HCT116 (cell line): Measurements from ENCODE around the gene AP1S1.

Source experiments
- CTCF ChIP-seq, 3 experiments: fragments of 200-600 bp in 1 of 3; sonication (generic) in 1 of 3; IDR thresholded peaks in 2 of 3; conservative IDR thresholded peaks in 1 of 3; 2 replicates each; pipeline ENCODE4 v1.5.1; 2012 to 2017; ENCODE audit warnings: low read depth in 2 of 3, low read length in 2 of 3, antibody characterized with exemption in 1 of 3, borderline replicate concordance in 1 of 3, control low read depth in 1 of 3, mild to moderate bottlenecking in 1 of 3, mixed read lengths in 1 of 3, mixed run types in 1 of 3, moderate library complexity in 1 of 3; ENCODE audit not compliant: insufficient read depth in 1 of 3
- ELF1 ChIP-seq: IDR thresholded peaks from 2 replicates; pipeline ENCODE4 v1.6.1; 2012; ENCODE audit warnings: low read depth, borderline replicate concordance
- POLR2A ChIP-seq: IDR thresholded peaks from 2 replicates; pipeline ENCODE4 v1.7.0; 2011; ENCODE audit warnings: borderline replicate concordance; ENCODE audit not compliant: insufficient read depth, insufficient read length; ENCODE audit errors: extremely low read depth
- TCF7L2 ChIP-seq: IDR thresholded peaks from 2 replicates; pipeline ENCODE4 v1.7.0; 2011; ENCODE audit warnings: borderline replicate concordance, inconsistent platforms; ENCODE audit not compliant: insufficient read depth, insufficient read length; ENCODE audit errors: extremely low read depth

DNA sequence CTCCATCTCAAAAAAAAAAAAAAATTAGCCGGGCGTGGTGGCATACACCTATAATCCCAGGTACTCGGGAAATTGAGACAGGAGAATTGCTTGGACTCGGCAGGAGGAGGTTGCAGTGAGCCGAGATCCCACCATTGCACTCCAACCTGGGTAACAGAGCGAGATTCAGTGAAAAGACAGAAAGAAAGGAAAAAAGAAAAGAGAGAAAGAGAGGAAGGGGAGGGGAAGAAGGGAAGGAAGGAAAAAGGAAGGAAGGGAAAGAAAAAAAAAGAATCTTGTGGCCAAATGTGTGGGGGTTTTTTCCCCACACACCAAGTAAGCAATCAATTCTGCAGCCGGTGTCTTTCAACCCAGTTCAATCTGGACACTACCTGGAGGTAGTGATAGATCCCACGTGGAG, 34.8 kb downstream of the AP1S1 start:
- TF ChIP-seq POLR2A (no peak), CTCF (IDR thresholded peaks at IDR 0.05 in 2 of 3, conservative IDR thresholded peaks at IDR 0.05 in 1 of 3; ENCODE audit: borderline replicate concordance in 1 of 3, insufficient read depth in 1 of 3, low read depth in 2 of 3, low read length in 2 of 3) (no peak), TCF7L2 (no peak), ELF1 (no peak)
